WTC11 (cell line): ENCODE measurements around the gene NQO1. TPM values are rescaled to one million over a fixed set of nuclear protein-coding genes. Genes with fewer than 3 reads are reported as not detected.
"Not testable (repeated sequence)": the region's sequence is repeated elsewhere in the genome, so short reads cannot be mapped to it uniquely, and the experiment has no call there.

Experiments
- ATAC-seq: fragments of 200-7000 bp; cut with Tn5 transposase; 2 replicates; pipeline ENCODE4 v1.10.0; 2021; ENCODE audit warnings: mild to moderate bottlenecking, moderate library complexity
- CTCF ChIA-PET: fragments of 300-600 bp; sonication (Branson Sonifier 250); formaldehyde crosslinking; loops from one replicate; lab custom pipeline; 2021; ENCODE audit warnings: antibody characterized with exemption; lab: Charles Lee
- POLR2A ChIA-PET: fragments of 350-600 bp; sonication (Branson Sonifier 250); formaldehyde crosslinking; loops from one replicate; lab custom pipeline; 2021; ENCODE audit warnings: antibody characterized with exemption; lab: Charles Lee
- DNase-seq: peaks from one replicate; pipeline ENCODE4 v3.0.0; 2021; ENCODE audit warnings: low spot score
- H3K27ac Mint-ChIP-seq: 2 replicates; pipeline ENCODE4 v1.8.0; 2021; ENCODE audit warnings: mixed read lengths
- H3K27me3 Mint-ChIP-seq: 2 replicates; pipeline ENCODE4 v1.8.0; 2021; ENCODE audit warnings: low read depth, mild to moderate bottlenecking, moderate library complexity, mixed read lengths
- H3K36me3 Mint-ChIP-seq: 2 replicates; pipeline ENCODE4 v1.8.0; 2021; ENCODE audit warnings: mixed read lengths
- H3K4me1 Mint-ChIP-seq: 2 replicates; pipeline ENCODE4 v1.8.0; 2022; ENCODE audit warnings: mixed read lengths
- H3K4me3 Mint-ChIP-seq: 2 replicates; pipeline ENCODE4 v1.8.0; 2021; ENCODE audit warnings: mild to moderate bottlenecking, moderate library complexity, mixed read lengths
- H3K9me3 Mint-ChIP-seq: 2 replicates; pipeline ENCODE4 v1.8.0; 2021; ENCODE audit warnings: mixed read lengths
- ATF3 ChIP-seq: sonication (generic); formaldehyde crosslinking; conservative IDR thresholded peaks from 2 replicates; pipeline ENCODE4 v1.8.1; 2022; ENCODE audit warnings: mild to moderate bottlenecking, missing genetic modification reagents
- CDX4 ChIP-seq: fragments of 250-450 bp; sonication (Bioruptor Pico); IDR thresholded peaks from 2 replicates; pipeline ENCODE4 v1.9.0; 2021; ENCODE audit warnings: moderate library complexity, mild to moderate bottlenecking, inconsistent platforms, borderline replicate concordance
- E2F1 ChIP-seq: sonication (generic); formaldehyde crosslinking; IDR thresholded peaks from 2 replicates; pipeline ENCODE4 v1.8.0; 2022; ENCODE audit warnings: mild to moderate bottlenecking, missing genetic modification reagents
- ETV6 ChIP-seq: sonication (generic); formaldehyde crosslinking; IDR thresholded peaks from 2 replicates; pipeline ENCODE4 v1.8.1; 2022; ENCODE audit warnings: mild to moderate bottlenecking, missing genetic modification reagents
- FOXJ3 ChIP-seq: sonication (generic); formaldehyde crosslinking; IDR thresholded peaks from 2 replicates; pipeline ENCODE4 v1.9.0; 2021; ENCODE audit warnings: missing genetic modification reagents, mild to moderate bottlenecking, borderline replicate concordance
- JAZF1 ChIP-seq: fragments of 250-450 bp; sonication (Bioruptor Pico); IDR thresholded peaks from 2 replicates; pipeline ENCODE4 v1.9.0; 2021; ENCODE audit warnings: moderate library complexity, mild to moderate bottlenecking, inconsistent platforms
- NR1H2 ChIP-seq: sonication (generic); formaldehyde crosslinking; IDR thresholded peaks from 2 replicates; pipeline ENCODE4 v1.9.0; 2021; ENCODE audit warnings: mild to moderate bottlenecking, moderate library complexity, missing genetic modification reagents
- OVOL2 ChIP-seq: fragments of 250-450 bp; sonication (Bioruptor Pico); IDR thresholded peaks from 2 replicates; pipeline ENCODE4 v1.9.0; 2021; ENCODE audit warnings: mild to moderate bottlenecking, borderline replicate concordance
- SOX15 ChIP-seq: fragments of 250-450 bp; sonication (Bioruptor Pico); IDR thresholded peaks from 2 replicates; pipeline ENCODE4 v1.9.0; 2021; ENCODE audit warnings: mild to moderate bottlenecking
- TEAD1 ChIP-seq: sonication (generic); formaldehyde crosslinking; IDR thresholded peaks from 2 replicates; pipeline ENCODE4 v1.8.0; 2022; ENCODE audit warnings: mild to moderate bottlenecking, missing genetic modification reagents
- TP53 ChIP-seq: sonication (generic); formaldehyde crosslinking; IDR thresholded peaks from 2 replicates; pipeline ENCODE4 v1.8.1; 2023; ENCODE audit warnings: mild to moderate bottlenecking, missing genetic modification reagents
- USF2 ChIP-seq: sonication (generic); formaldehyde crosslinking; IDR thresholded peaks from 2 replicates; pipeline ENCODE4 v1.8.1; 2023; ENCODE audit warnings: mild to moderate bottlenecking, missing genetic modification reagents, moderate library complexity
- ZBTB43 ChIP-seq: sonication (generic); formaldehyde crosslinking; IDR thresholded peaks from 2 replicates; pipeline ENCODE4 v1.8.1; 2023; ENCODE audit warnings: mild to moderate bottlenecking, missing genetic modification reagents
- ZMAT4 ChIP-seq: fragments of 250-450 bp; sonication (Bioruptor Pico); IDR thresholded peaks from 2 replicates; pipeline ENCODE4 v1.9.0; 2021; ENCODE audit warnings: mild to moderate bottlenecking
- ZNF121 ChIP-seq: sonication (generic); formaldehyde crosslinking; IDR thresholded peaks from 2 replicates; pipeline ENCODE4 v1.8.0; 2023; ENCODE audit warnings: missing genetic modification reagents
- ZNF512 ChIP-seq: sonication (generic); formaldehyde crosslinking; IDR thresholded peaks from 2 replicates; pipeline ENCODE4 v1.8.1; 2022; ENCODE audit warnings: missing genetic modification reagents, borderline replicate concordance
- ZNF671 ChIP-seq: fragments of 250-450 bp; sonication (Bioruptor Pico); IDR thresholded peaks from 2 replicates; pipeline ENCODE4 v1.8.0; 2021; ENCODE audit warnings: mild to moderate bottlenecking
- total RNA-seq: library from RNA; stranded (reverse); gene quantifications from 3 replicates; pipeline ENCODE4 v1.2.3, GENCODE V29; 2021

Gene NQO1
- total RNA-seq, 1 experiment from 2014 or later = 38.9 TPM

GRCh38 chr16:69732101-69732500 is 5.7 kb upstream of the NQO1 start:
- H3K4me3 Mint-ChIP-seq = no peak overlapping the region
- CTCF ChIA-PET = interaction anchor here (1.0 kb wide), 1 partner anchor 23 kb away, joined by 4 read pairs; the partner anchor contains the start of gene NOB1
- POLR2A ChIA-PET = no interaction called here

GRCh38 chr16:69731280-69731679 is 4.9 kb upstream of the NQO1 start:
- H3K27ac Mint-ChIP-seq, H3K9me3 Mint-ChIP-seq, H3K4me3 Mint-ChIP-seq, POLR2A ChIA-PET, H3K36me3 Mint-ChIP-seq, DNase-seq, H3K27me3 Mint-ChIP-seq, ATAC-seq, CTCF ChIA-PET: not testable (repeated sequence)
- peaks cover 24% of the 10 kb centered on the region for H3K4me1 Mint-ChIP-seq
- peak; percentile 49; the same call in 1 of the 2 replicates for TF ChIP-seq ZNF121
- TF ChIP-seq, all 79 proteins: peak for 1; not testable (repeated sequence) for 78

More at GRCh38 chr16:69732101-69732500, 5.7 kb upstream of the NQO1 start:
- ATAC-seq = no peak
- no peaks in the 10 kb centered on the region for H3K36me3 Mint-ChIP-seq
- H3K4me1 Mint-ChIP-seq = peaks cover 17% of the 10 kb centered on the region
- no peak for DNase-seq
- H3K27ac Mint-ChIP-seq = no peak overlapping the region
- TF ChIP-seq NR1H2 (CRISPR knock-in tag) = no peak
- no peak for TF ChIP-seq ETV6 (CRISPR knock-in tag)
- no peak for TF ChIP-seq FOXJ3 (CRISPR knock-in tag)
- no peak for TF ChIP-seq ZNF671 (CRISPR knock-in tag)
- no peak for TF ChIP-seq TP53 (CRISPR knock-in tag)
- no peak for TF ChIP-seq ZBTB43 (CRISPR knock-in tag)
- H3K27me3 Mint-ChIP-seq = no peaks in the 10 kb centered on the region
- no peaks in the 10 kb centered on the region for H3K9me3 Mint-ChIP-seq

GRCh38 chr16:69729030-69729429 is 2.7 kb upstream of the NQO1 start:
- H3K27me3 Mint-ChIP-seq, ATAC-seq, H3K27ac Mint-ChIP-seq, H3K9me3 Mint-ChIP-seq, POLR2A ChIA-PET, H3K36me3 Mint-ChIP-seq, H3K4me3 Mint-ChIP-seq, DNase-seq: not testable (repeated sequence)
- CTCF ChIA-PET = interaction anchor here (1.3 to 5.5 kb wide), 2 partner anchors 20 to 25 kb away, joined by 5 to 31 read pairs; partner anchors contain the start of gene NOB1
- peak; percentile 92 for TF ChIP-seq ZNF121
- H3K4me1 Mint-ChIP-seq = peaks cover 38% of the 10 kb centered on the region

- no peaks in the 10 kb centered on the region for H3K36me3 Mint-ChIP-seq
- POLR2A ChIA-PET = interaction anchor here (1.2 kb wide), 1 partner anchor 9 kb away, joined by 3 read pairs; no protein-coding TSS in a partner anchor
- DNase-seq = no peak
- CTCF ChIA-PET = interaction anchor here (1.3 to 5.5 kb wide), 5 partner anchors 18 to 330 kb away, joined by 3 to 31 read pairs (median 5); partner anchors contain the start of gene NOB1
- H3K4me1 Mint-ChIP-seq = peaks cover 38% of the 10 kb centered on the region
- H3K4me3 Mint-ChIP-seq = peak overlapping the region; percentile 91
- peak overlapping the region; percentile 99; the same call in 1 of the 2 replicates for H3K27ac Mint-ChIP-seq
- no peaks in the 10 kb centered on the region for H3K9me3 Mint-ChIP-seq
- TF ChIP-seq CDX4 (CRISPR knock-in tag) = no peak
- TF ChIP-seq OVOL2 (CRISPR knock-in tag) = no peak
- TF ChIP-seq SOX15 = no peak
- TF ChIP-seq ZNF512 = no peak
- TF ChIP-seq ZMAT4 = no peak
- no peak for TF ChIP-seq ATF3 (CRISPR knock-in tag)
- TF ChIP-seq JAZF1 (CRISPR knock-in tag) = no peak
- no peak for TF ChIP-seq TEAD1 (CRISPR knock-in tag)
- no peak for TF ChIP-seq USF2
- TF ChIP-seq E2F1 (CRISPR knock-in tag) = no peak
- no peak for ATAC-seq
- H3K27me3 Mint-ChIP-seq = no peaks in the 10 kb centered on the region
Measured at GRCh38 chr16:69727916-69728270, 1.5 kb upstream of the NQO1 start.
